RWPE2 (cell line): ENCODE measurements around the gene CCS.
A peak's percentile ranks its signal among the peaks of the same experiment; 100 is the strongest.

Experiments used
- ATAC-seq: fragments of 200-7000 bp; cut with Tn5 transposase; 3 replicates; pipeline ENCODE4 v1.9.1; 2021; ENCODE audit warnings: low read depth
- DNase-seq: peaks from one replicate; pipeline ENCODE4 v3.0.0-alpha.2; 2020; ENCODE audit warnings: low spot score
- H3K27ac ChIP-seq: fragments of 450-650 bp; 2 replicates; pipeline ENCODE4 v1.5.1; 2017; ENCODE audit warnings: mild to moderate bottlenecking; ENCODE audit not compliant: poor library complexity, severe bottlenecking
- H3K27me3 ChIP-seq: fragments of 250-450 bp; sonication (Bioruptor Pico); 2 replicates; pipeline ENCODE4 v1.5.1; 2021; ENCODE audit warnings: mild to moderate bottlenecking, moderate library complexity; ENCODE audit not compliant: insufficient read depth, poor library complexity, severe bottlenecking
- H3K36me3 ChIP-seq: fragments of 250-450 bp; sonication (Bioruptor Pico); 2 replicates; pipeline ENCODE4 v1.5.1; 2020; ENCODE audit warnings: low read depth, mild to moderate bottlenecking, moderate library complexity
- H3K4me1 ChIP-seq: fragments of 250-450 bp; sonication (Bioruptor Pico); 2 replicates; pipeline ENCODE4 v1.5.1; 2021; ENCODE audit warnings: mild to moderate bottlenecking, moderate library complexity; ENCODE audit not compliant: insufficient read depth, poor library complexity, severe bottlenecking
- H3K4me3 ChIP-seq: fragments of 250-450 bp; sonication (Bioruptor Pico); 2 replicates; pipeline ENCODE4 v1.5.1; 2021; ENCODE audit warnings: mild to moderate bottlenecking, moderate library complexity; ENCODE audit not compliant: severe bottlenecking
- H3K9me3 ChIP-seq: fragments of 250-450 bp; sonication (Bioruptor Pico); 2 replicates; pipeline ENCODE4 v1.5.1; 2021; ENCODE audit warnings: mild to moderate bottlenecking, moderate library complexity; ENCODE audit not compliant: severe bottlenecking
- TF ChIP-seq, protein P1 (sequence below): fragments of 450-650 bp; IDR thresholded peaks from one replicate; pipeline ENCODE4 v1.5.1; 2017; ENCODE audit warnings: mild to moderate bottlenecking, moderate library complexity; ENCODE audit not compliant: poor library complexity, severe bottlenecking

CCS gene

DNA sequence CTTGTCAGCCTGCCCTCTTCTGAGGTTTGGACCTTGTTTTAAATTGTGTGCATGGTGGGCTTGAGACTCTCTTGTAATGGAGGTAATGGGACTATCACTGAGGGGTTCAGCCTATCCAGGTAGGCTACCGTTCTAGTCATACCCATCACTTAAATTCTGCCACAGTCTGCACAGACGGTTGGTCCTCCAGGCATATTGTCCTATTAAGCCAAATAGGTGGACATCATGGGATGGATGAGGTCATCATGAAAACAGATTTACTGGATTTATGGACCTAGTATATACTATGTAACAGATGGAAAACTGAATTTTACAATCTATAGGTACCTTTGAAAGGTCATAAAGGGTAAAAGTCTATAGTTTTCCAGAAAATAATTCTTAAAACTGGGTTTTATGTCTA is 36.4 kb downstream of the CCS start:
- H3K36me3 ChIP-seq, result peaks cover 91% of the 10 kb centered on the region
- ATAC-seq (no peak), DNase-seq (no peak)
- H3K4me1 ChIP-seq, result no peaks in the 10 kb centered on the region
- H3K27ac ChIP-seq, result no peak overlapping the region
- H3K9me3 ChIP-seq, result no peaks in the 10 kb centered on the region
- no peak overlapping the region for H3K4me3 ChIP-seq
- no peaks in the 10 kb centered on the region for H3K27me3 ChIP-seq
- TF ChIP-seq, protein P1, sequence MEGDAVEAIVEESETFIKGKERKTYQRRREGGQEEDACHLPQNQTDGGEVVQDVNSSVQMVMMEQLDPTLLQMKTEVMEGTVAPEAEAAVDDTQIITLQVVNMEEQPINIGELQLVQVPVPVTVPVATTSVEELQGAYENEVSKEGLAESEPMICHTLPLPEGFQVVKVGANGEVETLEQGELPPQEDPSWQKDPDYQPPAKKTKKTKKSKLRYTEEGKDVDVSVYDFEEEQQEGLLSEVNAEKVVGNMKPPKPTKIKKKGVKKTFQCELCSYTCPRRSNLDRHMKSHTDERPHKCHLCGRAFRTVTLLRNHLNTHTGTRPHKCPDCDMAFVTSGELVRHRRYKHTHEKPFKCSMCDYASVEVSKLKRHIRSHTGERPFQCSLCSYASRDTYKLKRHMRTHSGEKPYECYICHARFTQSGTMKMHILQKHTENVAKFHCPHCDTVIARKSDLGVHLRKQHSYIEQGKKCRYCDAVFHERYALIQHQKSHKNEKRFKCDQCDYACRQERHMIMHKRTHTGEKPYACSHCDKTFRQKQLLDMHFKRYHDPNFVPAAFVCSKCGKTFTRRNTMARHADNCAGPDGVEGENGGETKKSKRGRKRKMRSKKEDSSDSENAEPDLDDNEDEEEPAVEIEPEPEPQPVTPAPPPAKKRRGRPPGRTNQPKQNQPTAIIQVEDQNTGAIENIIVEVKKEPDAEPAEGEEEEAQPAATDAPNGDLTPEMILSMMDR, result no peak

DNA sequence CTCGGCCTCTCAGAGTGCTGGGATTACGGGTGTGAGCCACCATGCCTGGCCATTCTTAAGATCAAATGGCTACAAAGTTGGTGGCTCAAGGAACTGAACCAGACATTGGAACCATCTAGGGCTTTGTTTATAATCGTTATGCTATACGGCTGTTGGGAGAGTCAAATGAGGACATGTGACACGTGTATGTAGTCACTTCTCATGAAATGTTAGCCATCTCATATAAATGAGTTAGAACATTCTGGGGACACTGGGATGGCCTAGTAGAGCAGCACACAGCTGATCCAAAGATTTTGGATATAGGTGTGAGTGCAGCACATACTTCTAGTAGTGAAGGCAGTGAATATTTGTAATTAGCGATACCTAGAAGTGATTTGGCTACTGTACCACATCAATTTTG is 38.9 kb downstream of the CCS start:
- Histone ChIP-seq H3K36me3 (peaks cover 78% of the 10 kb centered on the region), H3K27ac (no peak overlapping the region), H3K4me3 (no peak overlapping the region), H3K9me3 (no peaks in the 10 kb centered on the region), H3K4me1 (no peaks in the 10 kb centered on the region), H3K27me3 (no peaks in the 10 kb centered on the region)
- TF ChIP-seq, protein P1, result no peak
- DNase-seq (no peak), ATAC-seq (no peak)

- Histone ChIP-seq H3K9me3 (no peaks in the 10 kb centered on the region), H3K4me3 (no peak overlapping the region), H3K27ac (no peak overlapping the region), H3K4me1 (peaks cover 7% of the 10 kb centered on the region), H3K36me3 (peaks cover 70% of the 10 kb centered on the region), H3K27me3 (no peaks in the 10 kb centered on the region)
- TF ChIP-seq, protein P1, result no peak
- DNase-seq (no peak), ATAC-seq (no peak)
These were observed 40.0 kb downstream of the CCS start for GRCh38 chr11:66632952-66633351.

DNA sequence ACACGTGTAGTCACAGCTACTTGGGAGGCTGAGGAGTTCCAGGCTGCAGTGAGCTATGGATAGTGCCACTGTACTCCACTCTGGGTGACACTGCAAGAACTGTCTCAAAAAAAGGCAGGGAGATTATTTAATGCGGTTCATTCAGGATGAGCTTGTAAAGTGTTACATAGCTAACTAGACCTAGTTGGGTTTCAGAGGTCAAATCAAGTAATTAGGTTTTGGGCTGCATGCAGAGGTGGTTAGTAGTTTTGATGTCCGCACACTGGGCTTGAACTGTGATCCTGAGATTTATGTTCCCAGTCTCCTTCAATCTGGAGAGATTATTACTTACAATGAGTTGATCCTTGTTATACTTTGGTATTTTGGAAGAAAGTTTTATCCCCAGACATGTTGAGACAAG is 43.4 kb downstream of the CCS start:
- Histone ChIP-seq H3K4me1 (peaks cover 30% of the 10 kb centered on the region), H3K4me3 (no peak overlapping the region), H3K9me3 (no peaks in the 10 kb centered on the region), H3K27me3 (no peaks in the 10 kb centered on the region), H3K36me3 (peaks cover 66% of the 10 kb centered on the region), H3K27ac (peak overlapping the region; percentile 61)
- ATAC-seq, result no peak
- DNase-seq, result no peak
- TF ChIP-seq, protein P1, result no peak

DNA sequence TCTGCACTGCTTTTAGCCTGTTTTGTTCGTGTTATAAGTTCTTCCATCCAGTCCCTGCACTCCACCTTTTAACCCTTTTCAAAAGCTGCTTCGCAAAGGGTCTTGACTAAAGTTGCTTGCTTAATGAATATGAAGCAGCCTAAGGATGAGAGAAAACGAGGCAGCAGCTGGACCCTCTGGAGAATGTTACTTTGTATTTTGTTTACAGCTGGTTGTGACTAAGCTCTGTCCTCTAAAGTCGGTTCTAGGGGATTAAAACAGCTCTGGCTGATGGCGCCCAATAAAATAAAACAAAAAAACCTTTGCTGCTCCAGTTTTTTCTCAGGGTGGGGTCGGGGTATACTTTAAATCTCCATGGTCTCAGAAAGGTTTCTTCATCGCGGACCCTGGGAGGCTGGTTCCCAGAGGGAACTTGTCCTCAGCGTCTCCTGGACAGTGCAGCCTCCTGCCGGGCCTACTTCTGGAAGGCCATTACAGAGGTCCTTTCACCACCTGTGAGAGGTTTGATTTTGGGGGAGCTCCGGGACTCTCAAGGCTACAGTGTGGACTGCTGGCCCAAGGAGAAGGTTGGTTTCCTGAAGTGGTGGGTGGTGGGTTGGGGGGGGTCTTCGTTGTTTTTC is 44.7 kb downstream of the CCS start:
- H3K4me3 ChIP-seq, result peak overlapping the region; percentile 81
- H3K9me3 ChIP-seq, result no peaks in the 10 kb centered on the region
- TF ChIP-seq, protein P1, result no peak
- DNase-seq (no peak), ATAC-seq (peak; percentile 4)
- H3K27ac ChIP-seq, result peak overlapping the region; percentile 61
- peaks cover 43% of the 10 kb centered on the region for H3K4me1 ChIP-seq
- no peaks in the 10 kb centered on the region for H3K27me3 ChIP-seq
- H3K36me3 ChIP-seq, result peaks cover 68% of the 10 kb centered on the region
